Spleen (tissue), 11 donors: ENCODE data around the gene TKFC. TPM values are rescaled to one million over a fixed set of nuclear protein-coding genes. Genes with fewer than 3 reads are reported as not detected.

ENCODE experiments used
- DNase-seq: peaks from one replicate; pipeline ENCODE4 v3.0.0-alpha.2; 2020
- H3K27ac ChIP-seq, 8 donors: fragments of 200-600 bp; sonication (generic) in 7 of 8; 1 replicate in 4 of 8; 2 replicates in 4 of 8; pipeline versions ENCODE4 v1.5.0 to v1.8.0; 2016 to 2021; ENCODE audit warnings: inconsistent platforms in 4 of 8, mild to moderate bottlenecking in 4 of 8, moderate library complexity in 1 of 8
- H3K27me3 ChIP-seq, 7 donors: fragments of 200-600 bp; sonication (generic) in 6 of 7; replicated peaks in 1 of 7; 1 replicate in 4 of 7; 2 replicates in 3 of 7; pipeline versions ENCODE4 v1.5.0 to v1.8.0; 2016 to 2021; ENCODE audit warnings: inconsistent platforms in 3 of 7, mild to moderate bottlenecking in 1 of 7
- H3K36me3 ChIP-seq, 6 donors: fragments of 200-600 bp; sonication (generic) in 5 of 6; 1 replicate in 4 of 6; 2 replicates in 2 of 6; pipeline versions ENCODE4 v1.5.0 to v1.8.0; 2016 to 2021; ENCODE audit warnings: inconsistent platforms in 2 of 6
- H3K4me1 ChIP-seq, 6 donors: fragments of 200-600 bp; sonication (generic) in 5 of 6; 1 replicate in 3 of 6; 2 replicates in 3 of 6; pipeline versions ENCODE4 v1.5.0 to v1.8.0; 2016 to 2021; ENCODE audit warnings: inconsistent platforms in 3 of 6
- H3K4me3 ChIP-seq, 8 donors: fragments of 200-600 bp; sonication (generic) in 7 of 8; 1 replicate in 4 of 8; 2 replicates in 4 of 8; pipeline versions ENCODE4 v1.5.0 to v1.8.0; 2016 to 2021; ENCODE audit warnings: inconsistent platforms in 4 of 8, mild to moderate bottlenecking in 4 of 8, moderate library complexity in 2 of 8
- H3K9me3 ChIP-seq, 8 donors: fragments of 200-600 bp; sonication (generic) in 7 of 8; 1 replicate in 4 of 8; 2 replicates in 4 of 8; pipeline versions ENCODE4 v1.5.0 to v1.8.0; 2016 to 2021; ENCODE audit warnings: inconsistent platforms in 4 of 8
- POLR2A ChIP-seq, 3 donors: fragments of 450-650 bp; IDR thresholded peaks; one replicate each; pipeline ENCODE4 v1.5.1; 2017; ENCODE audit warnings: antibody characterized with exemption in 3 of 3, mild to moderate bottlenecking in 1 of 3
- POLR2AphosphoS5 ChIP-seq, 3 donors: sonication (generic); formaldehyde crosslinking; IDR thresholded peaks; one replicate each; pipeline ENCODE4 v1.5.1; 2017; ENCODE audit warnings: antibody characterized with exemption in 3 of 3
- WGBS, 5 donors: extraction: QIAGEN DNeasy Blood & Tissue Kit in 3 of 5; methylation state at CpG; one replicate each; pipeline versions ENCODE4 v1.1.5 to v1.1.7; 2013 to 2018; 5-methylcytosine and 5-hydroxymethylcytosine counted together
- intact Hi-C: fragments of 100-400 bp; cut with DNase I; formaldehyde crosslinking; loops from one replicate; pipeline ENCODE4 v1.15.0; 2023; ENCODE audit warnings: low total_unique reads
- polyA plus RNA-seq, 3 donors: library from polyadenylated mRNA; stranded (reverse); fragments of 200-250 nt; gene quantifications; one replicate each; pipeline ENCODE4 v1.2.1, GENCODE V29; 2013
- total RNA-seq, 7 donors: library from RNA; depleted of rRNA in 3 of 7; stranded (reverse); fragments of >200 nt in 3 of 7; fragmentation: NEBNext Ultra II Directional in 4 of 7; extraction: Animal tissue kit (Norgen Biotek cat#: 25700) in 4 of 7; gene quantifications; one replicate each; pipeline versions ENCODE4 v1.1.0 to v1.2.1, GENCODE V29; 2016 to 2021
- TF ChIP-seq, protein P1 (sequence below), 11 experiments: fragments of 200-600 bp in 7 of 11; fragments of 450-650 bp in 4 of 11; sonication (generic) in 4 of 11; IDR thresholded peaks in 8 of 11; conservative IDR thresholded peaks in 3 of 11; 1 replicate in 7 of 11; 2 replicates in 4 of 11; pipeline versions ENCODE4 v1.4.0 to v1.8.0; 2016 to 2021; ENCODE audit warnings: antibody characterized with exemption in 11 of 11, inconsistent platforms in 4 of 11, mild to moderate bottlenecking in 1 of 11
- donor health status: healthy with polysubstance abuse.
- donor health status: DM: no; HTN: no; CAD: no; lungs with moderate emphysema.
- donor health status: DM: no; HTN: no; CAD: no.
- donor health status: Bipolar disorder and iron deficiency.
- donor health status: healthy.
- donor health status: DM: no; HTN: no; CAD: no.
- donor health status: DM: yes; HTN: yes; CAD: no.

TKFC gene
- total and polyA plus RNA-seq, 10 donors, result 30.6 to 61.5 (median 34.9) TPM

DNA sequence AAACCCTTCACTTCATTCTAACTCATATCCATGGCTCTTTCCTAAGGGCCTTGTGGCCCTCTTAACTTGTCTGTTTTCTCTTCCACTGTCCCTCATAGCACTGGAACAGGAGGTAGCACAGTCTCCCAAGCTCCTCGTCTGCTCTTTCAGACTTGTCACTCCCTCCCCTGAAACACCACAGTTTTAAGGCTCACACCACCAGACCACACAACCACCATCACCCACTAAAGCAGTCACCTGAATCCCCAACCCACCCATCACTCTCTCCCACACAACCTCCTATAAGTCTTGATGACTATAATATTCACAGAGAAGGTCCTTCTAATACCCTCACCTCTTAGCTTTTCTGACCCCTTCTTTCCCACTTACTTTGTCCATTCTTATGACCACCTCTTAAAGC, 26.8 kb upstream of the TKFC start:
- intact Hi-C loops, result no loop called here
- WGBS, 5 donors, result 77 to 90% (median 85%) methylated on average over 1 of the region's 1 CpG
- H3K27ac ChIP-seq, result no peak overlapping the region
- no peaks in the 10 kb centered on the region for H3K9me3 ChIP-seq
- TF ChIP-seq, protein P1, sequence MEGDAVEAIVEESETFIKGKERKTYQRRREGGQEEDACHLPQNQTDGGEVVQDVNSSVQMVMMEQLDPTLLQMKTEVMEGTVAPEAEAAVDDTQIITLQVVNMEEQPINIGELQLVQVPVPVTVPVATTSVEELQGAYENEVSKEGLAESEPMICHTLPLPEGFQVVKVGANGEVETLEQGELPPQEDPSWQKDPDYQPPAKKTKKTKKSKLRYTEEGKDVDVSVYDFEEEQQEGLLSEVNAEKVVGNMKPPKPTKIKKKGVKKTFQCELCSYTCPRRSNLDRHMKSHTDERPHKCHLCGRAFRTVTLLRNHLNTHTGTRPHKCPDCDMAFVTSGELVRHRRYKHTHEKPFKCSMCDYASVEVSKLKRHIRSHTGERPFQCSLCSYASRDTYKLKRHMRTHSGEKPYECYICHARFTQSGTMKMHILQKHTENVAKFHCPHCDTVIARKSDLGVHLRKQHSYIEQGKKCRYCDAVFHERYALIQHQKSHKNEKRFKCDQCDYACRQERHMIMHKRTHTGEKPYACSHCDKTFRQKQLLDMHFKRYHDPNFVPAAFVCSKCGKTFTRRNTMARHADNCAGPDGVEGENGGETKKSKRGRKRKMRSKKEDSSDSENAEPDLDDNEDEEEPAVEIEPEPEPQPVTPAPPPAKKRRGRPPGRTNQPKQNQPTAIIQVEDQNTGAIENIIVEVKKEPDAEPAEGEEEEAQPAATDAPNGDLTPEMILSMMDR (IDR thresholded peaks at IDR 0.05 in 8 of 11, conservative IDR thresholded peaks at IDR 0.05 in 3 of 11), result no peak
- TF ChIP-seq POLR2A (IDR thresholded peaks at IDR 0.05), result no peak
- TF ChIP-seq POLR2AphosphoS5 (IDR thresholded peaks at IDR 0.05), result no peak
- H3K36me3 ChIP-seq, result peaks cover 6 to 100% (median 98%) of the 10 kb centered on the region in 6 donors
- no peaks in the 10 kb centered on the region for H3K27me3 ChIP-seq
- no peak overlapping the region for H3K4me3 ChIP-seq
- no peaks in the 10 kb centered on the region for H3K4me1 ChIP-seq
- no peak for DNase-seq

DNA sequence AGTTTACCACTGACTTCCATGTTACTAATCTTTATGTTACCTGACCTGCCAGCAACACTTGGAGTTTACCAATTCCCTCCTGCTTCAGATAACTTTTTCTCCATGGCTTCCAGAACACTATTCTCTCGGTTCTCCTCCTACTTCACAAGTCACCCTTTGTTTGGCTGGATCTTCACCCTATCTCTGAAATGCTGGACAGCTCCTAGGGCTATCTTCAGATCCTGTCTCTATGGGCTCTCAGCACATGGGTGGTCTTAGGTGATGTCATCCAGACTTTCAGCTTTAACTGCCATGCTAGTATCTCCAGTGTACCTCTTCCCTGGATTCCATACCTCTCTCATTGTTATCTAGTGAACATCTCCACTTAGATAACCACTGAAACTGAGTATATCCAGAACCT, 25.7 kb upstream of the TKFC start:
- Histone ChIP-seq H3K27ac (no peak overlapping the region), H3K4me3 (no peak overlapping the region), H3K4me1 (no peaks in the 10 kb centered on the region), H3K36me3 (peaks cover 6 to 100% (median 98%) of the 10 kb centered on the region in 6 donors), H3K27me3 (no peaks in the 10 kb centered on the region), H3K9me3 (no peaks in the 10 kb centered on the region)
- TF ChIP-seq POLR2AphosphoS5 (IDR thresholded peaks at IDR 0.05) (no peak), POLR2A (IDR thresholded peaks at IDR 0.05) (no peak)
- TF ChIP-seq, protein P1 (IDR thresholded peaks at IDR 0.05 in 8 of 11, conservative IDR thresholded peaks at IDR 0.05 in 3 of 11), result no peak
- DNase-seq, result no peak
- intact Hi-C loops, result no loop called here
- WGBS, 5 donors, result 80 to 100% (median 94%) methylated on average over 1 of the region's 1 CpG

DNA sequence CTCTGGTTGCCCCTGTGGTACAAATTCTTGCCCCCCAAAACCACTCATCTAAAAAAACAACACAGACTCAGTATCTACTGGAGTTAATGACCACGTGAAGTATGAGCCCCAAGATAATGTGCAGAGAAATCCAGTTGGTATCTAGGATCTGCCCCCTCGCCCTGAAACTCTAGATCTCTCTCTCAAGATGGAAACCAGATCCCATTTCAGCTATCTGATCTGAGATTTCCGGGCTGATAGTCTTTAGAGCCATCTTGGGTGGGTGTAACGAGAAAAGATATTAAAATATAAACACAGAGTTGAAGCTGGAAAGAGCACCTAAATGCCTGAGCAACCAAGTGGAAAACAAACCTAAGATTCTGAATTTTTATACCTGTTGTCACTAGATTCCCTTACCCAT, 23.9 kb upstream of the TKFC start:
- DNase-seq, result no peak
- Histone ChIP-seq H3K9me3 (no peaks in the 10 kb centered on the region), H3K4me3 (no peak overlapping the region), H3K4me1 (no peaks in the 10 kb centered on the region), H3K27me3 (no peaks in the 10 kb centered on the region), H3K27ac (no peak overlapping the region), H3K36me3 (peaks cover 8 to 100% (median 99%) of the 10 kb centered on the region in 6 donors)
- WGBS, 5 donors, result 91 to 97% (median 94%) methylated on average over 4 of the region's 4 CpGs
- intact Hi-C loops, result no loop called here
- no peak for TF ChIP-seq POLR2AphosphoS5 (IDR thresholded peaks at IDR 0.05)
- no peak for TF ChIP-seq POLR2A (IDR thresholded peaks at IDR 0.05)
- TF ChIP-seq, protein P1 (IDR thresholded peaks at IDR 0.05 in 8 of 11, conservative IDR thresholded peaks at IDR 0.05 in 3 of 11), result no peak

DNA sequence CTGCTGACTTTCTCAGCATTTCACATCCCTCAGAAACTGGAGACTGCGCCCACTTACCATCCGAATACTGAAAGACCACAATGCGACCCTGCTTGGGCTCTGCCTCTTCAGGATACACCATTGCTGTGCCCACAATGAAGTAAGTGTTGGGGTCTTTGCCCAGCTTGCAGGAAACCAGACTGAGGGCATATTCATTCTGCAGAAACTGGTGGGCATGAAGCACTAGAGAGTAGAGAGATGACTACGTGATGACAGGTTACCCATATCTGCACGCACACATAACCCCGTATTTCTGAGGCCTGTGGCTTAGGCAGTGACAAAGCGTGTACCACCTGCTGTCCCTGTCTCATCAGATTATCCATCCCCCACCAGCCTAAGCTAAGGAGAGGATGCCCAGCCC, 23.3 kb upstream of the TKFC start:
- H3K27me3 ChIP-seq, result no peaks in the 10 kb centered on the region
- WGBS, 5 donors, result 83 to 94% (median 89%) methylated on average over 6 to 7 of the region's 7 CpGs
- intact Hi-C loops, result no loop called here
- DNase-seq, result no peak
- TF ChIP-seq, protein P1 (IDR thresholded peaks at IDR 0.05 in 8 of 11, conservative IDR thresholded peaks at IDR 0.05 in 3 of 11), result no peak
- TF ChIP-seq POLR2A (IDR thresholded peaks at IDR 0.05) (no peak), POLR2AphosphoS5 (IDR thresholded peaks at IDR 0.05) (no peak)
- H3K4me1 ChIP-seq, result no peaks in the 10 kb centered on the region
- H3K36me3 ChIP-seq, result peaks cover 8 to 100% (median 99%) of the 10 kb centered on the region in 6 donors
- no peak overlapping the region for H3K27ac ChIP-seq
- no peak overlapping the region for H3K4me3 ChIP-seq
- H3K9me3 ChIP-seq, result no peaks in the 10 kb centered on the region
